ENCODE measurements around the gene BEND6. TPM values are rescaled to one million over a fixed set of nuclear protein-coding genes. Genes with fewer than 3 reads are reported as not detected.
"Not testable (repeated sequence)": the region's sequence is repeated elsewhere in the genome, so short reads cannot be mapped to it uniquely, and the experiment has no call there.

BEND6 gene
- total RNA-seq, 1 donor from 2014 or later = 7.4 TPM

- peak; percentile 82 for DNase-seq (ENCODE audit: low read depth)
Observed at GRCh38 chr6:56984361-56984760, 29.5 kb downstream of the BEND6 start.

- DNase-seq (ENCODE audit: low read depth) = peak; percentile 52
Observed at GRCh38 chr6:56984884-56985283, 30.0 kb downstream of the BEND6 start.

GRCh38 chr6:56986611-56987010 lies 31.7 kb downstream of the BEND6 start:
- no peak for DNase-seq (ENCODE audit: low read depth)

GRCh38 chr6:56988145-56988544 lies 33.2 kb downstream of the BEND6 start:
- DNase-seq (ENCODE audit: low read depth) = no peak

GRCh38 chr6:56992036-56992435 lies 37.1 kb downstream of the BEND6 start:
- no peak for DNase-seq (ENCODE audit: low read depth)

GRCh38 chr6:56992703-56993102 lies 37.8 kb downstream of the BEND6 start:
- no peak for DNase-seq (ENCODE audit: low read depth)

GRCh38 chr6:56995347-56995902 lies 40.5 kb downstream of the BEND6 start:
- no peak for DNase-seq (ENCODE audit: low read depth)

- peak; percentile 55 for DNase-seq (ENCODE audit: low read depth)
Observed at GRCh38 chr6:56996401-56996800, 41.5 kb downstream of the BEND6 start.

- no peak for DNase-seq (ENCODE audit: low read depth)
Observed at GRCh38 chr6:56999049-56999448, 44.1 kb downstream of the BEND6 start.

- DNase-seq (ENCODE audit: low read depth) = not testable (repeated sequence)
Observed at GRCh38 chr6:56999748-57000147, 44.8 kb downstream of the BEND6 start.

- no peak for DNase-seq (ENCODE audit: low read depth)
Observed at GRCh38 chr6:57002197-57002596, 47.3 kb downstream of the BEND6 start.

- DNase-seq (ENCODE audit: low read depth) = no peak
Observed at GRCh38 chr6:57004292-57004691, 49.4 kb downstream of the BEND6 start.

- DNase-seq (ENCODE audit: low read depth) = no peak
Observed at GRCh38 chr6:57006101-57006500, 51.2 kb downstream of the BEND6 start.

- not testable (repeated sequence) for DNase-seq (ENCODE audit: low read depth)
Observed at GRCh38 chr6:57008069-57008468, 53.2 kb downstream of the BEND6 start.

- peak; percentile 88 for DNase-seq (ENCODE audit: low read depth)
Observed at GRCh38 chr6:57013521-57013926, 58.6 kb downstream of the BEND6 start.

- DNase-seq (ENCODE audit: low read depth) = no peak
Observed at GRCh38 chr6:57017069-57017468, 62.2 kb downstream of the BEND6 start.

GRCh38 chr6:57017841-57018240 lies 62.9 kb downstream of the BEND6 start:
- DNase-seq (ENCODE audit: low read depth) = no peak

GRCh38 chr6:57019434-57019833 lies 64.5 kb downstream of the BEND6 start:
- no peak for DNase-seq (ENCODE audit: low read depth)

- peak; percentile 82 for DNase-seq (ENCODE audit: low read depth)
Observed at GRCh38 chr6:57021086-57021720, 66.3 kb downstream of the BEND6 start.

- DNase-seq (ENCODE audit: low read depth) = no peak
Observed at GRCh38 chr6:57024321-57024720, 69.4 kb downstream of the BEND6 start.

- no peak for DNase-seq (ENCODE audit: low read depth)
Observed at GRCh38 chr6:57024775-57025174, 69.9 kb downstream of the BEND6 start.

- DNase-seq (ENCODE audit: low read depth) = no peak
Observed at GRCh38 chr6:57026001-57026400, 71.1 kb downstream of the BEND6 start.

- no peak for DNase-seq (ENCODE audit: low read depth)
Observed at GRCh38 chr6:57027301-57027700, 72.4 kb downstream of the BEND6 start.

- DNase-seq (ENCODE audit: low read depth) = no peak
Observed at GRCh38 chr6:57029213-57029612, 74.3 kb downstream of the BEND6 start.

All from renal cortical epithelial cell (primary cell).